HepG2 (cell line): ENCODE data around the gene ANKRD17. TPM values are rescaled to one million over a fixed set of nuclear protein-coding genes. Genes with fewer than 3 reads are reported as not detected.

Experiments used
- CCDC6 ChIP-seq: sonication (generic); formaldehyde crosslinking; IDR thresholded peaks from 2 replicates; pipeline ENCODE4 v1.8.1; 2022; ENCODE audit warnings: mild to moderate bottlenecking, missing genetic modification reagents, moderate library complexity
- FOXA3 ChIP-seq: IDR thresholded peaks from 2 replicates; pipeline ENCODE4 v1.6.1; 2016; ENCODE audit warnings: missing genetic modification reagents, missing compliant biosample characterization
- GFI1 ChIP-seq: sonication (generic); formaldehyde crosslinking; IDR thresholded peaks from 2 replicates; pipeline ENCODE4 v1.5.0; 2020; ENCODE audit warnings: missing genetic modification reagents, mild to moderate bottlenecking, borderline replicate concordance
- HMGXB4 ChIP-seq, 2 experiments: sonication (generic) in 1 of 2; formaldehyde crosslinking in 1 of 2; IDR thresholded peaks; 2 replicates each; pipeline versions ENCODE4 v1.4.0 to v1.6.1; 2018 to 2020; ENCODE audit warnings: missing genetic modification reagents in 2 of 2, borderline replicate concordance in 1 of 2, low read depth in 1 of 2, mild to moderate bottlenecking in 1 of 2, missing biosample characterization in 1 of 2
- HNRNPK ChIP-seq: fragments of 200-400 bp; formaldehyde crosslinking; IDR thresholded peaks from 2 replicates; pipeline ENCODE4 v1.6.1; 2018; ENCODE audit warnings: low read length, low read depth, moderate library complexity, mild to moderate bottlenecking; ENCODE audit not compliant: poor library complexity, severe bottlenecking
- HOXA9 ChIP-seq: sonication (generic); formaldehyde crosslinking; IDR thresholded peaks from 2 replicates; pipeline ENCODE4 v1.8.1; 2022; ENCODE audit warnings: missing genetic modification reagents, mild to moderate bottlenecking, moderate library complexity, borderline replicate concordance
- ISL2 ChIP-seq: sonication (generic); formaldehyde crosslinking; IDR thresholded peaks from 2 replicates; pipeline ENCODE4 v1.5.0; 2020; ENCODE audit warnings: missing genetic modification reagents
- NFIB ChIP-seq: sonication (generic); formaldehyde crosslinking; IDR thresholded peaks from 2 replicates; pipeline ENCODE4 v1.9.0; 2021; ENCODE audit warnings: missing genetic modification reagents, mild to moderate bottlenecking, borderline replicate concordance
- NFRKB ChIP-seq: fragments of 450-650 bp; IDR thresholded peaks from 2 replicates; pipeline ENCODE4 v1.6.1; 2017
- POLR2AphosphoS2 ChIP-seq: IDR thresholded peaks from 2 replicates; pipeline ENCODE4 v1.6.1; 2011; ENCODE audit warnings: low read depth, low read length, improper control_type of control experiment
- SPEN ChIP-seq: sonication (generic); formaldehyde crosslinking; IDR thresholded peaks from 2 replicates; pipeline ENCODE4 v1.5.1; 2020; ENCODE audit warnings: low read depth, mild to moderate bottlenecking, missing genetic modification reagents
- TRAFD1 ChIP-seq: sonication (generic); formaldehyde crosslinking; IDR thresholded peaks from 2 replicates; pipeline ENCODE4 v1.5.1; 2020; ENCODE audit warnings: missing genetic modification reagents, mild to moderate bottlenecking, borderline replicate concordance
- YY1 ChIP-seq: IDR thresholded peaks from 2 replicates; pipeline ENCODE4 v1.6.1; 2011; ENCODE audit warnings: low read length, low read depth, moderate library complexity, mild to moderate bottlenecking; ENCODE audit not compliant: insufficient read depth, insufficient replicate concordance
- ZBTB14 ChIP-seq: sonication (generic); formaldehyde crosslinking; IDR thresholded peaks from 2 replicates; pipeline ENCODE4 v1.4.0; 2020; ENCODE audit warnings: missing genetic modification reagents
- ZBTB42 ChIP-seq: sonication (generic); formaldehyde crosslinking; IDR thresholded peaks from 2 replicates; pipeline ENCODE4 v1.5.0; 2020; ENCODE audit warnings: mild to moderate bottlenecking, missing genetic modification reagents
- ZNF382 ChIP-seq: sonication (generic); formaldehyde crosslinking; IDR thresholded peaks from 2 replicates; pipeline ENCODE4 v1.5.0; 2020; ENCODE audit warnings: missing genetic modification reagents, mild to moderate bottlenecking, borderline replicate concordance
- ZNF572 ChIP-seq: sonication (generic); formaldehyde crosslinking; IDR thresholded peaks from 2 replicates; pipeline ENCODE4 v1.5.1; 2020; ENCODE audit warnings: mild to moderate bottlenecking, missing genetic modification reagents
- ZNF644 ChIP-seq: IDR thresholded peaks from 2 replicates; pipeline ENCODE4 v1.6.1; 2016; ENCODE audit warnings: low read depth
- ZNF891 ChIP-seq: sonication (generic); formaldehyde crosslinking; IDR thresholded peaks from 2 replicates; pipeline ENCODE4 v1.5.0; 2020; ENCODE audit warnings: mild to moderate bottlenecking, missing genetic modification reagents
- polyA plus RNA-seq, 8 experiments: library from polyadenylated mRNA; depleted of rRNA in 3 of 8; stranded (reverse) in 7 of 8; unstranded in 1 of 8; fragments of >200 nt; fragmentation: Illumina TruSeq in 4 of 8; extraction: Trizol in 4 of 8; gene quantifications; 2 replicates each; pipeline versions ENCODE4 v1.2.1 to v1.2.3, GENCODE V29; 2011 to 2016; ENCODE audit warnings: low read depth in 4 of 8, missing spikeins in 1 of 8, mixed read lengths in 1 of 8; ENCODE audit not compliant: insufficient read depth in 1 of 8
- total RNA-seq, 5 experiments: library from RNA; depleted of rRNA; stranded (reverse); fragments of >200 nt; fragmentation: Illumina TruSeq; extraction: Trizol; gene quantifications; 2 replicates each; pipeline ENCODE4 v1.2.3, GENCODE V29; 2016; ENCODE audit warnings: low read depth in 1 of 5
- TF ChIP-seq, protein P1 (sequence below): IDR thresholded peaks from 2 replicates; pipeline ENCODE4 v1.6.1; 2016; ENCODE audit warnings: missing compliant biosample characterization, missing genetic modification reagents, borderline replicate concordance
- TF ChIP-seq, protein P2 (sequence below): IDR thresholded peaks from 2 replicates; pipeline ENCODE4 v1.6.1; 2016; ENCODE audit warnings: missing genetic modification reagents, missing compliant biosample characterization

ANKRD17 gene
- total and polyA plus RNA-seq, 2 of the 13 experiments (the other 11 are each of a cell fraction or from before 2014, with no cell fraction given): 55.7 to 61.1 TPM

- TF ChIP-seq ISL2 (CRISPR knock-in tag) (peak; percentile 52; the same call in 1 of the 2 replicates), POLR2AphosphoS2 (peak; percentile 83), ZNF891 (CRISPR knock-in tag) (peak; percentile 98), HMGXB4 (CRISPR knock-in tag; IDR thresholded peaks at IDR 0.05; ENCODE audit: borderline replicate concordance in 1 of 2, low read depth in 1 of 2) (peak; percentile 78 to 96), CCDC6 (peak; percentile 89), HNRNPK (peak; percentile 26), YY1 (peak; percentile 81), ZBTB42 (CRISPR knock-in tag) (peak; percentile 95), ZNF382 (CRISPR knock-in tag) (no peak), ZBTB14 (CRISPR knock-in tag) (peak; percentile 76), ZNF572 (CRISPR knock-in tag) (no peak), NFIB (CRISPR knock-in tag) (0 out of 2 replicates have a peak, but pooled peaks have one; percentile 21), HOXA9 (CRISPR knock-in tag) (peak; percentile 59; the same call in 1 of the 2 replicates), NFRKB (no peak), SPEN (CRISPR knock-in tag) (peak; percentile 96), TRAFD1 (peak; percentile 61; the same call in 1 of the 2 replicates), ZNF644 (CRISPR knock-in tag) (no peak), GFI1 (CRISPR knock-in tag) (peak; percentile 77; the same call in 1 of the 2 replicates), FOXA3 (CRISPR knock-in tag) (peak; percentile 45)
- TF ChIP-seq, protein P1, sequence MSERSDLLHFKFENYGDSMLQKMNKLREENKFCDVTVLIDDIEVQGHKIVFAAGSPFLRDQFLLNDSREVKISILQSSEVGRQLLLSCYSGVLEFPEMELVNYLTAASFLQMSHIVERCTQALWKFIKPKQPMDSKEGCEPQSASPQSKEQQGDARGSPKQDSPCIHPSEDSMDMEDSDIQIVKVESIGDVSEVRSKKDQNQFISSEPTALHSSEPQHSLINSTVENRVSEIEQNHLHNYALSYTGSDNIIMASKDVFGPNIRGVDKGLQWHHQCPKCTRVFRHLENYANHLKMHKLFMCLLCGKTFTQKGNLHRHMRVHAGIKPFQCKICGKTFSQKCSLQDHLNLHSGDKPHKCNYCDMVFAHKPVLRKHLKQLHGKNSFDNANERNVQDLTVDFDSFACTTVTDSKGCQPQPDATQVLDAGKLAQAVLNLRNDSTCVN (CRISPR knock-in tag): 0 out of 2 replicates have a peak, but pooled peaks have one; percentile 33
- TF ChIP-seq, protein P2, sequence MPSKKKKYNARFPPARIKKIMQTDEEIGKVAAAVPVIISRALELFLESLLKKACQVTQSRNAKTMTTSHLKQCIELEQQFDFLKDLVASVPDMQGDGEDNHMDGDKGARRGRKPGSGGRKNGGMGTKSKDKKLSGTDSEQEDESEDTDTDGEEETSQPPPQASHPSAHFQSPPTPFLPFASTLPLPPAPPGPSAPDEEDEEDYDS (CRISPR knock-in tag): peak; percentile 85
Measured at GRCh38 chr4:73069338-73070073, 189.1 kb downstream of the ANKRD17 start, which contains the start of gene COX18 (continued).
